ENCODE results near the gene PLEKHA1. TPM values are rescaled to one million over a fixed set of nuclear protein-coding genes. Genes with fewer than 3 reads are reported as not detected.

Gene PLEKHA1
- total and polyA plus RNA-seq, 2 of the 4 experiments (the other 2 are of a cell fraction) = 7.2 to 9.5 TPM

- Histone ChIP-seq H3K9me3 (ENCODE audit: control insufficient read depth, insufficient read depth, low read length) (no peaks in the 10 kb centered on the region), H2BK20ac (ENCODE audit: low read depth, low read length) (no peak overlapping the region), H3K4me1 (ENCODE audit: control insufficient read depth, insufficient read depth, low read length) (no peaks in the 10 kb centered on the region), H3K18ac (ENCODE audit: low read depth, low read length) (no peak overlapping the region), H3K27me3 (ENCODE audit: control insufficient read depth, insufficient read depth, low read length) (no peaks in the 10 kb centered on the region), H2AK9ac (replicated peaks; ENCODE audit: low read depth, low read length, poor library complexity) (no peak overlapping the region), H3K27ac (ENCODE audit: insufficient read depth, low read length) (no peak overlapping the region), H4K8ac (ENCODE audit: low read depth in 2 of 2, low read length in 2 of 2) (no peak overlapping the region), H2BK5ac (ENCODE audit: low read depth, low read length, poor library complexity, severe bottlenecking) (no peak overlapping the region), H4K91ac (ENCODE audit: insufficient read depth, low read depth, low read length) (no peak overlapping the region), H3K79me1 (ENCODE audit: low read depth in 1 of 2, low read length in 2 of 2) (peaks cover 5 to 21% of the 10 kb centered on the region in 2 experiments; a peak in 3 of 4 replicates), H4K5ac (ENCODE audit: low read depth, low read length) (no peak overlapping the region), H4K20me1 (ENCODE audit: insufficient read depth, low read length) (no peaks in the 10 kb centered on the region), H3K4ac (ENCODE audit: low read depth, low read length) (no peak overlapping the region), H2BK120ac (ENCODE audit: low read depth, low read length) (no peak overlapping the region), H3K23ac (ENCODE audit: low read depth, low read length) (no peak overlapping the region), H3K56ac (ENCODE audit: extremely low read depth, insufficient read depth, low read length) (no peak overlapping the region), H3K4me2 (ENCODE audit: low read depth, low read length) (no peak overlapping the region), H3K14ac (replicated peaks; ENCODE audit: low read depth, low read length) (no peak overlapping the region), H3K36me3 (ENCODE audit: control insufficient read depth, insufficient read depth, low read length) (no peaks in the 10 kb centered on the region), H2AK5ac (ENCODE audit: low read depth, low read length) (no peak overlapping the region), H3K4me3 (ENCODE audit: insufficient read depth, low read depth, low read length) (no peak overlapping the region), H2AFZ (replicated peaks; ENCODE audit: low read length, poor library complexity) (no peak overlapping the region), H3K9me1 (ENCODE audit: insufficient read depth, low read length) (0 out of 2 replicates have a peak, but pooled peaks cover 3% of the 10 kb centered on the region), H3K9ac (ENCODE audit: low read depth, low read length) (no peak overlapping the region), H2BK15ac (ENCODE audit: low read depth, low read length) (no peak overlapping the region)
- in situ Hi-C loops (cut with MboI; ENCODE audit: low sequenced_read_pairs) (no loop called here), dilution Hi-C loops (cut with HindIII; ENCODE audit: low sequenced_read_pairs, unreplicated experiment) (no loop called here), intact Hi-C loops (cut with micrococcal nuclease) (loop anchor here (5.0 kb wide), 1 partner anchor 46 kb away; no protein-coding TSS in a partner anchor)
- ChIA-PET POLR2A (ENCODE audit: unreplicated experiment) (interaction anchor here (0.7 kb wide), 1 partner anchor 263 kb away, joined by 3 read pairs; no protein-coding TSS in a partner anchor), CTCF (no interaction called here)
- ATAC-seq (ENCODE audit: low read depth) = no peak
- WGBS, 2 experiments (ENCODE audit: extremely low coverage in 2 of 2, insufficient read length in 1 of 2) = no CpG with 5 or more reads among the region's 11 CpGs
- BruUV-seq (replicated peaks) = no TSS peak
- DNase-seq = no peak
- TF ChIP-seq, protein P1, sequence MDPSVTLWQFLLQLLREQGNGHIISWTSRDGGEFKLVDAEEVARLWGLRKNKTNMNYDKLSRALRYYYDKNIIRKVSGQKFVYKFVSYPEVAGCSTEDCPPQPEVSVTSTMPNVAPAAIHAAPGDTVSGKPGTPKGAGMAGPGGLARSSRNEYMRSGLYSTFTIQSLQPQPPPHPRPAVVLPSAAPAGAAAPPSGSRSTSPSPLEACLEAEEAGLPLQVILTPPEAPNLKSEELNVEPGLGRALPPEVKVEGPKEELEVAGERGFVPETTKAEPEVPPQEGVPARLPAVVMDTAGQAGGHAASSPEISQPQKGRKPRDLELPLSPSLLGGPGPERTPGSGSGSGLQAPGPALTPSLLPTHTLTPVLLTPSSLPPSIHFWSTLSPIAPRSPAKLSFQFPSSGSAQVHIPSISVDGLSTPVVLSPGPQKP (IDR thresholded peaks at IDR 0.05; ENCODE audit: borderline replicate concordance, low read depth, low read length) = no peak
- TF ChIP-seq USF2 (IDR thresholded peaks at IDR 0.05; ENCODE audit: low read depth, low read length) = no peak
- TF ChIP-seq SMC3 (IDR thresholded peaks at IDR 0.05; ENCODE audit: low read depth, low read length) = no peak
- no peak for TF ChIP-seq FOS (IDR thresholded peaks at IDR 0.05; ENCODE audit: low read depth, low read length)
- no peak for TF ChIP-seq MAFK (IDR thresholded peaks at IDR 0.05; ENCODE audit: low read depth, low read length)
- no peak for TF ChIP-seq RFX5 (IDR thresholded peaks at IDR 0.05; ENCODE audit: low read depth, low read length)
- TF ChIP-seq RCOR1 (IDR thresholded peaks at IDR 0.05; ENCODE audit: insufficient replicate concordance, low read length) = no peak
- TF ChIP-seq MAZ (IDR thresholded peaks at IDR 0.05; ENCODE audit: borderline replicate concordance, low read depth, low read length) = no peak
Observed at GRCh38 chr10:122376364-122376961, 2.0 kb downstream of the PLEKHA1 start.
